B cell (primary cell): ENCODE data around the gene WFIKKN2. TPM values are rescaled to one million over a fixed set of nuclear protein-coding genes. Genes with fewer than 3 reads are reported as not detected.

Experiments
- ATAC-seq: fragments of 200-7000 bp; cut with Tn5 transposase; one replicate; pipeline ENCODE4 v1.10.0; 2021; ENCODE audit warnings: low read depth, mild to moderate bottlenecking, moderate number of reproducible peaks, moderate library complexity
- CTCF ChIA-PET: fragments of 350-600 bp; sonication (Branson Sonifier 250); formaldehyde crosslinking; loops from one replicate; lab custom pipeline; 2021; ENCODE audit warnings: antibody characterized with exemption, inconsistent platforms; lab: Charles Lee
- POLR2A ChIA-PET: fragments of 350-600 bp; sonication (Branson Sonifier 250); formaldehyde crosslinking; loops from one replicate; lab custom pipeline; 2021; ENCODE audit warnings: antibody characterized with exemption; lab: Charles Lee
- DNase-seq: peaks from one replicate; pipeline ENCODE4 v3.0.0; 2013
- H2AFZ ChIP-seq: 2 replicates; pipeline ENCODE4 v1.6.1; 2012; ENCODE audit warnings: mild to moderate bottlenecking, low read depth, low read length; ENCODE audit not compliant: insufficient read depth, poor library complexity, severe bottlenecking
- H3K27ac ChIP-seq, 2 donors: 1 replicate in 1 of 2; 2 replicates in 1 of 2; pipeline ENCODE4 v1.5.1; 2012 to 2013; ENCODE audit warnings: low read length in 2 of 2, mild to moderate bottlenecking in 2 of 2, moderate library complexity in 1 of 2
- H3K27me3 ChIP-seq, 4 experiments: fragments of 200-600 bp in 1 of 4; sonication (generic) in 1 of 4; replicated peaks in 1 of 4; 1 replicate in 2 of 4; 2 replicates in 2 of 4; pipeline versions ENCODE4 v1.6.1 to v1.7.0; 2013 to 2016; ENCODE audit warnings: low read length in 3 of 4, mild to moderate bottlenecking in 2 of 4, mixed read lengths in 1 of 4, moderate library complexity in 1 of 4; ENCODE audit not compliant: insufficient read depth in 4 of 4, control insufficient read depth in 3 of 4; ENCODE audit errors: control extremely low read depth in 1 of 4
- H3K36me3 ChIP-seq, 2 experiments: replicated peaks in 1 of 2; 1 replicate in 1 of 2; 2 replicates in 1 of 2; pipeline versions ENCODE4 v1.6.1 to v1.7.1; 2013; ENCODE audit warnings: low read length in 1 of 2; ENCODE audit not compliant: insufficient read depth in 2 of 2, control insufficient read depth in 1 of 2; ENCODE audit errors: control extremely low read depth in 1 of 2, extremely low read depth in 1 of 2
- H3K4me1 ChIP-seq, 2 donors: fragments of 200-600 bp in 1 of 2; sonication (generic) in 1 of 2; 1 replicate in 1 of 2; 2 replicates in 1 of 2; pipeline versions ENCODE4 v1.5.1 to v1.6.1; 2013 to 2017; ENCODE audit warnings: low read length in 2 of 2; ENCODE audit not compliant: control insufficient read depth in 2 of 2, insufficient read depth in 2 of 2
- H3K4me2 ChIP-seq: replicated peaks from 2 replicates; pipeline ENCODE3; 2012; ENCODE audit warnings: mild to moderate bottlenecking, low read depth, low read length; ENCODE audit not compliant: poor library complexity, severe bottlenecking
- H3K4me3 ChIP-seq, 5 experiments: fragments of 200-600 bp in 1 of 5; sonication (generic) in 1 of 5; 1 replicate in 3 of 5; 2 replicates in 2 of 5; pipeline versions ENCODE4 v1.5.1 to v1.7.0; 2011 to 2016; ENCODE audit warnings: low read length in 4 of 5, mild to moderate bottlenecking in 4 of 5, low read depth in 2 of 5, control low read depth in 1 of 5, moderate library complexity in 1 of 5; ENCODE audit not compliant: insufficient read depth in 1 of 5; ENCODE audit errors: control extremely low read depth in 1 of 5, extremely low read depth in 1 of 5
- H3K79me2 ChIP-seq: fragments of 200-600 bp; sonication (generic); one replicate; pipeline ENCODE4 v1.6.0; 2016; ENCODE audit warnings: low read length; ENCODE audit not compliant: control insufficient read depth, insufficient read depth
- H3K9ac ChIP-seq: fragments of 200-600 bp; sonication (generic); 2 replicates; pipeline ENCODE4 v1.6.1; 2017; ENCODE audit warnings: mild to moderate bottlenecking, low read length, moderate library complexity
- H3K9me3 ChIP-seq, 3 donors: one replicate each; pipeline versions ENCODE4 v1.6.1 to v1.7.1; 2013; ENCODE audit warnings: low read length in 2 of 3; ENCODE audit not compliant: control insufficient read depth in 2 of 3, insufficient read depth in 1 of 3; ENCODE audit errors: control extremely low read depth in 1 of 3
- H4K20me1 ChIP-seq: 2 replicates; pipeline ENCODE4 v1.6.0; 2012; ENCODE audit warnings: mild to moderate bottlenecking, low read length; ENCODE audit not compliant: insufficient read depth, control insufficient read depth, poor library complexity, severe bottlenecking
- H3K27ac Mint-ChIP-seq: one replicate; pipeline ENCODE4 v1.8.0; 2021; ENCODE audit warnings: mixed read lengths
- H3K27me3 Mint-ChIP-seq: one replicate; pipeline ENCODE4 v1.8.0; 2021; ENCODE audit warnings: mixed read lengths
- H3K4me1 Mint-ChIP-seq: one replicate; pipeline ENCODE4 v1.8.0; 2021; ENCODE audit warnings: mixed read lengths
- H3K4me3 Mint-ChIP-seq: one replicate; pipeline ENCODE4 v1.8.0; 2021; ENCODE audit warnings: mixed read lengths
- H3K9me3 Mint-ChIP-seq: one replicate; pipeline ENCODE4 v1.8.0; 2022; ENCODE audit warnings: mixed read lengths; ENCODE audit not compliant: insufficient read depth
- CTCF ChIP-seq: fragments of 200-600 bp; IDR thresholded peaks from one replicate; pipeline ENCODE4 v1.8.0; 2022; ENCODE audit warnings: antibody characterized with exemption, mild to moderate bottlenecking
- EZH2 ChIP-seq: IDR thresholded peaks from 2 replicates; pipeline ENCODE4 v1.6.1; 2012; ENCODE audit warnings: borderline replicate concordance, low read depth, mild to moderate bottlenecking, moderate library complexity, low read length; ENCODE audit not compliant: insufficient read depth, poor library complexity, severe bottlenecking
- WGBS: methylation state at CpG from one replicate; pipeline ENCODE4 v1.1.5; 2013; ENCODE audit warnings: missing lambda C conversion rate; ENCODE audit not compliant: insufficient coverage; 5-methylcytosine and 5-hydroxymethylcytosine counted together
- intact Hi-C: fragments of 100-400 bp; cut with micrococcal nuclease; formaldehyde crosslinking; loops from one replicate; pipeline ENCODE4 v1.10.0; 2022
- polyA minus RNA-seq: library from RNA; depleted of rRNA, polyadenylated mRNA; stranded (reverse); fragments of >200 nt; gene quantifications from 2 replicates; pipeline ENCODE4 v1.2.3, GENCODE V29; 2012
- polyA plus RNA-seq: library from polyadenylated mRNA; depleted of rRNA; stranded (reverse); fragments of >200 nt; gene quantifications from 2 replicates; pipeline ENCODE4 v1.2.3, GENCODE V29; 2012
- total RNA-seq, 2 donors: library from RNA; stranded (reverse); fragments of 120-200 nt in 1 of 2; gene quantifications; 1 replicate in 1 of 2; 2 replicates in 1 of 2; pipeline versions ENCODE4 v1.2.3 to v1.2.4, GENCODE V29; 2013 to 2022

Gene WFIKKN2
- total RNA-seq: not detected in 2 replicates
- total RNA-seq (2013): 0.02 TPM
- not detected in 2 replicates for polyA plus RNA-seq
- polyA minus RNA-seq: not detected in 2 replicates

GRCh38 chr17:50835301-50836234 is at the start of gene WFIKKN2:
WFIKKN2 (plus strand) TSS chr17:50835586; CDS start chr17:50835938, 352 bp downstream.
- no peaks in the 10 kb centered on the region for H3K36me3 ChIP-seq
- peaks cover 0 to 5% (median 0%) of the 10 kb centered on the region in 4 experiments for H3K27me3 ChIP-seq
- Mint-ChIP-seq H3K4me3 (no peak within 1 kb of the TSS), H3K27ac (no peak within 1 kb of the TSS), H3K4me1 (no peaks in the 10 kb centered on the region), H3K9me3 (no peaks in the 10 kb centered on the region), H3K27me3 (peaks cover 11% of the 10 kb centered on the region)
- no peak for DNase-seq
- no peak within 1 kb of the TSS for H3K4me3 ChIP-seq
- no peak within 1 kb of the TSS for H3K9ac ChIP-seq
- POLR2A ChIA-PET: no interaction called here
- WGBS: 61% methylated on average over 36 of the region's 39 CpGs
- H3K4me2 ChIP-seq: no peak within 1 kb of the TSS
- TF ChIP-seq EZH2: no peak
- TF ChIP-seq CTCF: no peak
- no peaks in the 10 kb centered on the region for H3K4me1 ChIP-seq
- H2AFZ ChIP-seq: no peak within 1 kb of the TSS
- no peak for ATAC-seq
- H4K20me1 ChIP-seq: no peaks in the 10 kb centered on the region
- H3K9me3 ChIP-seq: no peaks in the 10 kb centered on the region
- intact Hi-C loops: no loop called here
- no peaks in the 10 kb centered on the region for H3K79me2 ChIP-seq
- CTCF ChIA-PET: interaction anchor here (0.8 kb wide), 1 partner anchor 13 kb away, joined by 3 read pairs; no protein-coding TSS in a partner anchor
- no peak within 1 kb of the TSS for H3K27ac ChIP-seq
